IMR-90 (cell line): ENCODE results near the gene TCL1A. TPM values are rescaled to one million over a fixed set of nuclear protein-coding genes. Genes with fewer than 3 reads are reported as not detected.

ENCODE experiments used
- ATAC-seq: fragments of 200-7000 bp; cut with Tn5 transposase; 2 replicates; pipeline ENCODE4 v1.9.1; 2020; ENCODE audit warnings: low read depth, mild to moderate bottlenecking, moderate library complexity
- BruUV-seq: library from RNA; stranded (reverse); fragments of 400-500 nt; replicated peaks from 2 replicates; lab custom pipeline; 2021; lab: Mats Ljungman, UMichigan
- CTCF ChIA-PET: fragments of 300-600 bp; formaldehyde crosslinking; extraction: SDS; loops from one replicate; lab custom pipeline; 2021; ENCODE audit warnings: antibody characterized with exemption; lab: Yijun Ruan, JAX
- POLR2A ChIA-PET: fragments of 300-600 bp; sonication (Branson Sonifier 250); formaldehyde crosslinking; loops from one replicate; lab custom pipeline; 2022; ENCODE audit warnings: antibody characterized with exemption; ENCODE audit not compliant: unreplicated experiment; lab: Charles Lee
- DNase-seq: peaks from one replicate; pipeline ENCODE4 v3.0.0; 2013
- H2AFZ ChIP-seq: replicated peaks from 2 replicates; pipeline ENCODE3; 2013; ENCODE audit warnings: low read length, mild to moderate bottlenecking; ENCODE audit not compliant: poor library complexity
- H2AK5ac ChIP-seq: 2 replicates; pipeline ENCODE4 v1.6.1; 2013; ENCODE audit warnings: low read depth, low read length, inconsistent platforms
- H2AK9ac ChIP-seq: replicated peaks from 2 replicates; pipeline ENCODE3; 2013; ENCODE audit warnings: mild to moderate bottlenecking, low read depth, low read length, moderate library complexity; ENCODE audit not compliant: poor library complexity
- H2BK120ac ChIP-seq: 2 replicates; pipeline ENCODE4 v1.6.1; 2013; ENCODE audit warnings: low read depth, low read length, inconsistent platforms
- H2BK15ac ChIP-seq: 3 replicates; pipeline ENCODE4 v1.6.1; 2013; ENCODE audit warnings: low read depth, low read length, inconsistent platforms
- H2BK20ac ChIP-seq: 2 replicates; pipeline ENCODE4 v1.6.1; 2013; ENCODE audit warnings: low read depth, mild to moderate bottlenecking, inconsistent platforms, low read length, moderate library complexity
- H2BK5ac ChIP-seq: 2 replicates; pipeline ENCODE4 v1.6.1; 2013; ENCODE audit warnings: mild to moderate bottlenecking, low read depth, low read length, inconsistent platforms; ENCODE audit not compliant: poor library complexity, severe bottlenecking
- H3K14ac ChIP-seq: replicated peaks from 2 replicates; pipeline ENCODE4 v1.6.1; 2013; ENCODE audit warnings: low read depth, low read length, inconsistent platforms
- H3K18ac ChIP-seq: 2 replicates; pipeline ENCODE4 v1.6.1; 2013; ENCODE audit warnings: low read depth, low read length, control low read depth
- H3K23ac ChIP-seq: 2 replicates; pipeline ENCODE4 v1.6.1; 2013; ENCODE audit warnings: low read depth, low read length, inconsistent platforms
- H3K27ac ChIP-seq: 2 replicates; pipeline ENCODE4 v1.5.1; 2013; ENCODE audit warnings: mild to moderate bottlenecking, control low read depth, low read length; ENCODE audit not compliant: insufficient read depth
- H3K27me3 ChIP-seq: 2 replicates; pipeline ENCODE4 v1.6.1; 2013; ENCODE audit warnings: low read length; ENCODE audit not compliant: control insufficient read depth, insufficient read depth
- H3K36me3 ChIP-seq: 2 replicates; pipeline ENCODE4 v1.6.1; 2013; ENCODE audit warnings: low read length, mixed read lengths; ENCODE audit not compliant: control insufficient read depth, insufficient read depth
- H3K4ac ChIP-seq: 2 replicates; pipeline ENCODE4 v1.6.1; 2013; ENCODE audit warnings: low read depth, low read length, inconsistent platforms
- H3K4me1 ChIP-seq: 2 replicates; pipeline ENCODE4 v1.6.1; 2013; ENCODE audit warnings: low read length, mixed read lengths; ENCODE audit not compliant: control insufficient read depth, insufficient read depth
- H3K4me2 ChIP-seq: 2 replicates; pipeline ENCODE4 v1.6.1; 2013; ENCODE audit warnings: low read depth, mild to moderate bottlenecking, control low read depth, low read length, moderate library complexity
- H3K4me3 ChIP-seq: 2 replicates; pipeline ENCODE4 v1.5.1; 2013; ENCODE audit warnings: low read depth, mild to moderate bottlenecking, control low read depth, low read length, moderate library complexity; ENCODE audit not compliant: insufficient read depth
- H3K56ac ChIP-seq: 2 replicates; pipeline ENCODE4 v1.6.1; 2013; ENCODE audit warnings: low read length, inconsistent platforms; ENCODE audit not compliant: insufficient read depth; ENCODE audit errors: extremely low read depth
- H3K79me1 ChIP-seq, 2 experiments: 2 replicates each; pipeline ENCODE4 v1.6.1; 2013; ENCODE audit warnings: low read length in 2 of 2, inconsistent platforms in 1 of 2, low read depth in 1 of 2
- H3K9ac ChIP-seq: 2 replicates; pipeline ENCODE4 v1.6.1; 2013; ENCODE audit warnings: low read depth, low read length, control low read depth
- H3K9me1 ChIP-seq: 2 replicates; pipeline ENCODE4 v1.6.1; 2013; ENCODE audit warnings: low read length, inconsistent platforms; ENCODE audit not compliant: insufficient read depth
- H3K9me3 ChIP-seq: 2 replicates; pipeline ENCODE4 v1.6.1; 2013; ENCODE audit warnings: low read length; ENCODE audit not compliant: control insufficient read depth, insufficient read depth
- H4K20me1 ChIP-seq: 2 replicates; pipeline ENCODE4 v1.6.1; 2013; ENCODE audit warnings: low read length, inconsistent platforms; ENCODE audit not compliant: insufficient read depth
- H4K5ac ChIP-seq: 2 replicates; pipeline ENCODE4 v1.6.1; 2013; ENCODE audit warnings: mild to moderate bottlenecking, low read depth, low read length, control low read depth
- H4K8ac ChIP-seq, 2 experiments: 2 replicates each; pipeline ENCODE4 v1.6.1; 2013; ENCODE audit warnings: low read depth in 2 of 2, low read length in 2 of 2, control low read depth in 1 of 2, inconsistent platforms in 1 of 2
- H4K91ac ChIP-seq: 2 replicates; pipeline ENCODE4 v1.6.1; 2013; ENCODE audit warnings: low read depth, low read length, inconsistent platforms; ENCODE audit not compliant: insufficient read depth
- CTCF ChIP-seq: conservative IDR thresholded peaks from 2 replicates; pipeline ENCODE4 v1.5.1; 2012; ENCODE audit warnings: mild to moderate bottlenecking, low read depth, low read length, improper control_type of control experiment
- RAD21 ChIP-seq: IDR thresholded peaks from 2 replicates; pipeline ENCODE4 v1.6.1; 2012; ENCODE audit warnings: low read length, improper control_type of control experiment
- RCOR1 ChIP-seq: IDR thresholded peaks from 2 replicates; pipeline ENCODE4 v1.6.1; 2012; ENCODE audit warnings: mild to moderate bottlenecking, low read length, improper control_type of control experiment; ENCODE audit not compliant: insufficient replicate concordance
- WGBS, 2 experiments: methylation state at CpG; one replicate each; pipeline versions ENCODE4 v1.1.5 to v1.1.7; 2013; ENCODE audit warnings: missing lambda C conversion rate in 2 of 2; ENCODE audit not compliant: insufficient read length in 1 of 2; ENCODE audit errors: extremely low coverage in 2 of 2; 5-methylcytosine and 5-hydroxymethylcytosine counted together
- dilution Hi-C: fragments of 300-500 bp; cut with HindIII; formaldehyde crosslinking; loops from one replicate; pipeline ENCODE4 v1.14.3; 2018; ENCODE audit warnings: low sequenced_read_pairs; ENCODE audit not compliant: unreplicated experiment
- in situ Hi-C: fragments of 300-500 bp; cut with MboI; formaldehyde crosslinking; loops from 3 replicates; pipeline ENCODE4 v1.14.3; 2019; ENCODE audit warnings: low sequenced_read_pairs, inconsistent platforms, mixed read lengths
- intact Hi-C: fragments of 100-400 bp; cut with micrococcal nuclease; formaldehyde crosslinking; loops from 2 replicates; pipeline ENCODE4 v1.10.0; 2022
- polyA plus RNA-seq, 3 experiments: library from polyadenylated mRNA; depleted of rRNA; stranded (reverse); fragments of >200 nt; gene quantifications; 2 replicates each; pipeline ENCODE4 v1.2.3, GENCODE V29; 2012; ENCODE audit warnings: low replicate concordance in 1 of 3
- total RNA-seq: library from RNA; depleted of rRNA; stranded (reverse); fragments of >200 nt; gene quantifications from 2 replicates; pipeline ENCODE4 v1.2.3, GENCODE V29; 2012

Gene TCL1A
- total and polyA plus RNA-seq, 2 of the 4 experiments (the other 2 are of a cell fraction), result not detected

- Histone ChIP-seq H4K20me1 (no peaks in the 10 kb centered on the region), H3K9ac (no peak overlapping the region), H3K9me1 (no peaks in the 10 kb centered on the region), H2BK120ac (no peak overlapping the region), H3K4me1 (no peaks in the 10 kb centered on the region), H3K4me3 (no peak overlapping the region), H3K18ac (no peak overlapping the region), H3K23ac (no peak overlapping the region), H3K36me3 (no peaks in the 10 kb centered on the region), H3K9me3 (peaks cover 2% of the 10 kb centered on the region; the same call in 1 of the 2 replicates), H2AK9ac (no peak overlapping the region), H3K14ac (no peak overlapping the region), H3K27me3 (no peaks in the 10 kb centered on the region), H2BK5ac (no peak overlapping the region), H3K4ac (no peak overlapping the region), H2AK5ac (no peak overlapping the region), H3K27ac (no peak overlapping the region), H4K5ac (no peak overlapping the region), H4K8ac (no peak overlapping the region), H3K56ac (no peak overlapping the region), H2AFZ (no peak overlapping the region), H3K4me2 (no peak overlapping the region), H2BK20ac (no peak overlapping the region), H2BK15ac (no peak overlapping the region), H3K79me1 (no peaks in the 10 kb centered on the region), H4K91ac (no peak overlapping the region)
- ATAC-seq (no peak), DNase-seq (no peak)
- ChIA-PET POLR2A (no interaction called here), CTCF (interaction anchor here (0.6 to 1.4 kb wide), 2 partner anchors 15 to 35 kb away, joined by 3 to 5 read pairs; no protein-coding TSS in a partner anchor)
- intact Hi-C loops, result no loop called here
- dilution Hi-C loops, result no loop called here
- in situ Hi-C loops, result no loop called here
- BruUV-seq, result no TSS peak
- TF ChIP-seq RAD21 (no peak), RCOR1 (no peak), CTCF (no peak)
- no CpG with 5 or more reads among the region's 8 CpGs for WGBS, 2 experiments
Observed at GRCh38 chr14:95679998-95680735, 33.8 kb downstream of the TCL1A start.
